HEK293T (cell line): Measurements from ENCODE around the gene PIK3R5.

Source experiments
- BHLHE40 ChIP-seq: fragments of 450-650 bp; IDR thresholded peaks from 2 replicates; pipeline ENCODE4 v1.6.1; 2016; ENCODE audit warnings: mild to moderate bottlenecking, moderate library complexity, borderline replicate concordance
- FOXA1 ChIP-seq: fragments of 450-650 bp; IDR thresholded peaks from 2 replicates; pipeline ENCODE4 v1.6.1; 2016; ENCODE audit warnings: mild to moderate bottlenecking
- FOXK2 ChIP-seq: fragments of 450-650 bp; IDR thresholded peaks from 2 replicates; pipeline ENCODE4 v1.6.1; 2016; ENCODE audit warnings: mild to moderate bottlenecking
- NFRKB ChIP-seq: fragments of 450-650 bp; IDR thresholded peaks from 2 replicates; pipeline ENCODE4 v1.6.1; 2016; ENCODE audit warnings: mild to moderate bottlenecking, moderate library complexity
- SUZ12 ChIP-seq: fragments of 450-650 bp; IDR thresholded peaks from 2 replicates; pipeline ENCODE4 v1.6.1; 2016; ENCODE audit warnings: mild to moderate bottlenecking
- ZNF384 ChIP-seq: fragments of 450-650 bp; IDR thresholded peaks from 2 replicates; pipeline ENCODE4 v1.6.1; 2016
- TF ChIP-seq, protein P1 (sequence below): fragments of 450-650 bp; IDR thresholded peaks from 2 replicates; pipeline ENCODE4 v1.6.1; 2016

DNA sequence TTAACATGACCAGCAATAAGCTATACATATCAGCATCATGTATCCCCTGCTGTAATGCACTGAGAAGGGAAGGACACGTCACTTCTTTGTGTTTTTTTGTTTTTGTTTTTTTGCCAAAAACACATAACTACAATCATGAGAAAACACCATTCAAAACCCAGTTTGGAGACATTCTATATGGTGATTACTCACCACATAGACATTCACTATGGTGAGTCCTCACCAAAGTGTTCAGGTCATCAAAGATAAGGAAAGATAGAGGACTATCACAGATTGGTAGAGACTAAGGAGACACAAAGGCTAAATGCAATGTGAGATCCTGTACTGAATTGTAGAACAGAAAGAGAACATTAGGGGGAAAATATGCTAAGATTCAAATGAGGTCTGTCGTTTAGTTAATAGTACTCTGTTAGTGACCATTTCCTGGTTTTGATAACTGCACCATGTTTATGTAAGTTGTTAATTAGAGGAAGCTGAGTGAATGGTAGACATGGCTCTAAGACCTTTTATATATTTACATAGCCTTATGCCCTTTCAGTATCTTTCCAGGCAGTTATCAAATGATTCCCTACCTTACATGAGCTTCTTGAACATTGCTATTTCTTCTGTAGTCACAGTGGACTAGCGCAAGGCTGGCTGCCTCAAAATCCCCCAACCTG lies 46.6 kb downstream of the PIK3R5 start:
- TF ChIP-seq BHLHE40, result no peak
- TF ChIP-seq FOXA1, result no peak
- TF ChIP-seq SUZ12, result no peak
- TF ChIP-seq NFRKB, result no peak
- no peak for TF ChIP-seq FOXK2
- TF ChIP-seq, protein P1, sequence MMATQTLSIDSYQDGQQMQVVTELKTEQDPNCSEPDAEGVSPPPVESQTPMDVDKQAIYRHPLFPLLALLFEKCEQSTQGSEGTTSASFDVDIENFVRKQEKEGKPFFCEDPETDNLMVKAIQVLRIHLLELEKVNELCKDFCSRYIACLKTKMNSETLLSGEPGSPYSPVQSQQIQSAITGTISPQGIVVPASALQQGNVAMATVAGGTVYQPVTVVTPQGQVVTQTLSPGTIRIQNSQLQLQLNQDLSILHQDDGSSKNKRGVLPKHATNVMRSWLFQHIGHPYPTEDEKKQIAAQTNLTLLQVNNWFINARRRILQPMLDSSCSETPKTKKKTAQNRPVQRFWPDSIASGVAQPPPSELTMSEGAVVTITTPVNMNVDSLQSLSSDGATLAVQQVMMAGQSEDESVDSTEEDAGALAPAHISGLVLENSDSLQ, result no peak
- no peak for TF ChIP-seq ZNF384
